Stimulated activated CD8-positive, alpha-beta memory T cell treated with anti-CD3 and anti-CD28 coated beads, Interleukin-7, amount 100 ng/mL, for 48 hours (primary cell): Measurements from ENCODE around the gene IGF1R.
"Not testable (repeated sequence)": the region's sequence is repeated elsewhere in the genome, so short reads cannot be mapped to it uniquely, and the experiment has no call there.

ENCODE experiments used
- DNase-seq, 2 donors: peaks; one replicate each; pipeline ENCODE4 v3.0.0-alpha.2; 2020; ENCODE audit warnings: low read depth in 1 of 2; ENCODE audit errors: extremely low read depth in 1 of 2

The IGF1R gene

DNA sequence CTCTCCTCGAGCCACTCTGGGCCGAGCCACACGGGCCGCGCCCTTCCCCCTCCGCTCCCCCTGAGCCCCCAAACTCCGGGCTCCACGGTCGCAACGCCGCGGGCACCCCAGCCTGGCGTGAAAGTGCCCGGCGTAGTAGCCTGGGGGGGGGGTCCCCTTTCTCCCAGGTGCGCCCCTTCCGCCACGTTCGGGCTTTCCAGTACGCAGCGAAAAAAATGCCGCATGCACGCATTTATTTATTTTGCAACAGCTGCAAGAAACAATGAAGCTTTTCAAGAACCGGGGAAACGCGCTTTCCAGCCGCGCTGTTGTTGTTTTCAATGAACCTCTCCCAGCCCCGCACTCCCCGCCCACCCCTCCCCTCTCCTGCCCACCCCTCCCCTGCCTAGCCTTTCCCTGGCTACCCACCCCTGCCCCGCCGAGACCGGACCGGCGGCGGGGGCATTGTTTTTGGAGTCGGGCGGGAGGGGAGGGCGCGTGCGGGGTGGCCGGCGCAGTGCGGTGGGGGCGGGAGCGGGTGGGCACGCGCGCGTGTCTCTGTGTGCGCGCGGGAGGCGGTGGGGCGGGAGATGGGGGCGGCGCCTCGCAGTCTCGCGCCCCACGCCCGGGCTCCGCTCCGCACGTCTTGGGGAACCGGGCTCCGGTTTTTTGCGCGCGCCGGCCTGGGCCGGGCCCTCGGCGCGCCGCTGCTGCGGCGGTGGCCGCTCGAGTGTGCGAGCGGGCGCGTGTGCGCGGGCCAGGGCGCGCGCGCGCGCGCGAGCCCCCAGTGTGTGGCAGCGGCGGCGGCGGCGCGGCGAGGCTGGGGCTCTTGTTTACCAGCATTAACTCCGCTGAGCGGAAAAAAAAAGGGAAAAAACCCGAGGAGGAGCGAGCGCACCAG, at the start of gene IGF1R:
IGF1R (plus strand) TSS at position 766 of the 880 bp plus-strand sequence. CDS start 1,043 bp downstream, outside the sequence.
- peak in 1 of 2 donors; percentile 68 for DNase-seq

DNA sequence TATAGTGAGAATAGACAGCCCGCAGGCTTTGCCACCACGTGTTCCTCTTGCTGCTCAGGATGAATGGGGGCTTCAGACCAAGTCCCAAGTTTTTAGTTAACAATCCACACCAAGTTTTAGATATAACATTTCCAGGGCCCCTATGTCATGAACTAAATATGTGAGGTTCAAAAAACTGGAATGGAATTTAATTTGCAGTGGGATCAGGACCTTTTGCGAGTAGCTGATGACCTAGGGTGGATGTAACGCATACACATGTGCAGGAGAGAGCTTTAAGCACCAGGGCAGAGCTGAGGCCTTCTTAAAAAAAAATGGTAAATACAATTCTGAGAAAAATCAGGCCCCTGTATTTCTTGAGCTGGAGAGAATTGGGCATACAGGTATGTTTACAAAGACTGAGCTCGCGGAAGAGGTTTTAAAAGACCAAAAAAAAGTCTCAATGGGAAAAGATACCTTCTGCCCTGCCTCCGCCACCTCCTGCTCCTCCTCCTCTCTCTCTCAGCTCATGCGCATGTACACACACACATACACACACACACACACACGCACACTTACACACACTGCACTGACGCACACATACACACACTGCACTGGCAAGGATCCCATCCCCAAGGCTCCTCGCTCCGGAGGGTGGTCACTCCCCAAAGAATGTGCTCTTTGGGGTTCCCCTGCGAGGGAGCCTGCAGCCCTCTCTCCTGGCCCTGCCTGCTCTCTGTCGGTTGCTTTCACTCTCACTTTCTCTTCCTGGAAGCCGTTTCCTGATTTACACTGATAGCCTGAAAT, 48.2 kb upstream of the IGF1R start:
- peak in 1 of 2 donors; percentile 1 for DNase-seq

DNA sequence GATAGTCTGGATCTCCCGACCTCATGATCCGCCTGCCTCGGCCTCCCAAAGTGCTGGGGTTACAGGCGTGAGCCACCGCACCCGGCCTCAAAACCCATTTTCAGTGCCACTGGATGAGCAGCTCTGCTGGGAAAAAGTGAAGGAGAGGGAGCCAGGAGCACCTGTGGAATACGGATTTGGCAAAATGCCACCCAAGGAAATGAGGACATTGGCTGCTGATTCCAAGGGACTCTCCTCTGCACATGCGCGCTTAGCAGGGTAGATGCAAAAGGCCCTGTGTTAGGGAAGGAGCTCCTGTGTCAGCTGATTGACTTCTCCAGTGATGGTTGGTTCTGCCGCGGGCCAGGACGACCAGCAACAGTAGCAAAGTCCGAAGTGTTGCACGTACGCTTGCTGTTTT, 43.4 kb upstream of the IGF1R start:
- no peak for DNase-seq

DNA sequence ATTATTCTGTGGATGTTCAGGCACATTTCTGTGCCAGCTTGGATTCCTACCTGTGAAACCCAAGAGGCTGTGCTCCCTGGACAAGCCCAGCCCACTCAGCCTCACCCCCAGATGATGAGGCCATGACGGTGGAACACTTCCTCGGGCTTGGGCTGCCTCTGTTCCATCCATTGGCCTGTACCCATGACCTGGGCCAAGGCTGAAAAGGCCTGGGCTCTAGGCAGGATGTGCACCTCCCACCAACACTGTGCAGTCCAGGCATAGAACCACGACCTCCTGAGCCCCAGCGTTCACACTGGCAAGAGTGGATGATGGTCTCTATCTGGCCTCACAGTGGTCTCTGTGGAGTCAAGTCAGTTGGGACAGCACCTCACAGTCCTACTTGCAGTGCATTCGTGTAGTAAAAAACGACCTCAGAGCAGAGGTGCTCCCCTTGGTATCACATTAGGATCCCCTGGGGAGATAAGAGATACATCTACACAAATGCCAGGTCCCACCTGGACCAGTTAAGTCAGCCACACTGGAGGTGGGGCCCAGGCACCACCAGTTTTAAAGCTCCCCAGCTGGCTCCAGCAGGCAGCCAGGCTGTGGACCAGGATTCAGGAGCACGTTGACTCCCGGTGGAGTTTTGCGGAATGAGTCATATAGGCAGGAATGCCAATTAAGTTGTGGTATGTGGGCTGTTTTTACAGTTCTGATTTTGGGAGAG, 39.0 kb upstream of the IGF1R start:
- DNase-seq, result no peak

DNA sequence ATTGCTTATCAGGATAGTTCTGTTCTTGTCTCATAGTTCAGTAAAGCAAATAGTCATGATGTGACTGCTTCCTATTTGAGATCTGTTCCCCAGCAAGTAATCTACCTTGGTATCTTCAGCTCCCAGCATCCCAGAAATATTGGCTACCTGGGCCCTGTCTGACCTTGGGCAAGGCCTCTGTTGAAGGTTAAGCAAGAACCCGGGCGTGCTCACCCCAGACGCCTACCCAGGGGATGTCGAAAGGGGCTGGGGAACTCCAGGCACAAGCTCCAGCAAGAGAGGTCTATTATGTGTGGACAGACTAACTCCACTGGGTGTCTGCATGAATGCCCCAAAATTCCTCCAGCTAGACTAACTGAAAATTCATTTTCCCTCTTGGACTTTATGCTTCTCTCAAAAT, 37.3 kb upstream of the IGF1R start:
- DNase-seq, result no peak

DNA sequence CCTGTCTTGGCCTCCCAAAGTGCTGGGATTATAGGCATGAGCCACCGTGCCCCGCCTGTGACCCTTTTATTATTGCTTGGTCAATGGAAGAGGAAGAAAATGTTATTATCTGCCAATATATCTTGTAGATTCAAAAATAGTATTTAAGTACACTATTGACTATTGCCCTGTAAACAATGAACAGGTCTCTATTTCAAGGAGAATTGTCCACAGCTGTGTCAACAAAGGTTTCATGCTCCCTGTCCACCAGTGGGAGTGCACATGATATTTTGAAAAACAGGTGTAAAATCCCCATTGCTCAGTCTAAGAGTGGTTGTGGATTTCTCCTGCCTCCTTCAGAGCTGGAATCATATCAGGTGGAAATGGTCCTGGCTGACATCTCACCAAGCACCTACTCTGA, 36.5 kb upstream of the IGF1R start:
- no peak for DNase-seq

DNA sequence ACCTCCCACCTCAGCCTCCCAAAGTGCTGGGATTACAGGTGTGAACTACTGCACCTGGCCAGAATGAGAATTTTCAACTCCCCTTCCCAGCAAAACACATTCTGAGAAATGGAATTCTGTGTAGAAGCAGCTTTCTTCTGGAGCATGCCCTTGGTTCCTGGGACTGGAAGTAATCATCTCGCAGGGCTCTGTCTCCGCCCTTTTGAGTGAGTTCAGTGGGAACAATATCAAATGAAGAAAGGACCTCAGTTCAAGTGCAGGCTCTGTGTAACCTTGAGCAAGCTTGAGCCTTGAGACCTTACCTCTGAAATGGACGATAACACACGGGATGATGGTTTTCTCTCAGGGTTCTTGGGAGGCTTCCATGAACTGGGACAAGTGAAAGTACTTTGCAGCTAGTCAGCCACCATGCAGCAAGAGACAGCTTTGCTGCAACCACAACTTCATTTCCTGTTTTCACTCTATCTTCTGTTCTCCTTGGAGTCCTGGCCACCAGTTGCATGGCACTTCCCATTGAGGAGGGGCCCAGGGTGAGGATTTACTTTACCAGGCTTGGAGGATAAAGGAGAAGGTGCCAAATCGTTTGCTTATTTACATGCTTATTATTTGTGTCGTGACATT, 35.7 kb upstream of the IGF1R start:
- no peak for DNase-seq

DNA sequence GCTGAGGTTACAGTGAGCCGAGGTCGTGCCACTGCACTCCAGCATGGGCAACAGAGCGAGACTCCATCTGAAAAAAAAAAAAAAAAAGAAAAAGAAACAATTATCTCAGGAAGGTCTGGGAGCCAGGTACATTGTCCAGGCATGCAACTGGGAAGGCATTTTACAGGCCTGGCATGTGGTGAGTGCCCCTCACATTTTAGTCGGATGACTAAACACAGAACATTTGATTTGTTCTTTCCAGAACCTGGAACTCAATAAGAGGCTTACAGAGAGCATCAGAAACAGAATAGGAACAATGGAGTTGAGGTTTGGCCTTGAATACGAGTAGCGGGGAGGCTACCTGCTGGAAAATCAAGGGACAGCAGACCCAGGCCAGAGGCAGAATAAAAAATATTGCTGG, 33.7 kb upstream of the IGF1R start:
- DNase-seq, result no peak

DNA sequence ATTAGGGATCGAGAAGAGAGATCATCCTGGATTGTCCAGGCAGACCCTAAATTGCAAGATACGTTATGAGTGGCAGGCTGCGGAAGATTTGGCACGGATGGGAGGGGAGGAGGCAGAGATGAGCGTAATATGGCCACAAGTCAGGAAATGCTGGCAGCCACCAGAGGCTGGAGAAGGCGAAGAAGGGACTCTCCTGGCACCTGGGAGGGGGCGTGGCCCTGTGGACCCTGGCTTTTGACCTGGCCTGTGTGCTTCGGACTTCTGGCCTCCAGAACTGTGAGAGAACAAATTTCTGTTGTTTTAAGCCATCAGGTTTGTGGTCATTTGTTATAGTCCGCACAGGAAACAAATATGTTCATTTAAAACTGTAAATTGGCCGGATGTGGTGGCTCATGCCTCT, 31.9 kb upstream of the IGF1R start:
- DNase-seq, result no peak

DNA sequence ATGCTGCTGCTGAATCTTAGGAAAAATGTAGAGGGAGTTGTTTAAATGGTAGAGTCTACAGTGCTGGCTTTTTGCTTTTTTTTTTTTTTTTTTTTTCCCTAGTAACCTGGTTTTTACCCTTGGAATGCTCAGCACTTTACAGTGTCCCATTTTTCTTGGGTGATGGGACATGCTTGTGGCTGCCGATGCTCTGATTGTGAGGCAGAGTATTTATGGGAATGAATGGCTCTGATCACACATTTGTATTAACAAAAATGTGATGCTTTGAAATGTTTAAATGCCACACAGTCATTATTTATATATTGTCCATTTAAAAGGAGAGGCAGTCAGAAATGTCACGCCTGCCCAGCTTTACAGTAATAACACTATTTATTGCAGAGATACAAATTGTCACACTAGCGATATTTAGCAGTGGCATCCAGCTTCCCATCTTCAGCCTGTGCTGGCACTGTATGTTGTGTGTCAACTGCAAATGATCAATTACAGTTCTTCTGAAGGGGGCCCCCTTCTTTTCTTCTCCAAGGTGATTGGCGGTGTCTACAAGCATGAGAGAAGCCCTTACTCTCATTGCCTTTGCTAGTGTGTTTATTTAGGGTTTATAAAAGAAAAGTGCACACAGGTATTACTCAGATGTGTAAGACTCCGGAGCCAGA, 30.9 kb upstream of the IGF1R start:
- no peak for DNase-seq

DNA sequence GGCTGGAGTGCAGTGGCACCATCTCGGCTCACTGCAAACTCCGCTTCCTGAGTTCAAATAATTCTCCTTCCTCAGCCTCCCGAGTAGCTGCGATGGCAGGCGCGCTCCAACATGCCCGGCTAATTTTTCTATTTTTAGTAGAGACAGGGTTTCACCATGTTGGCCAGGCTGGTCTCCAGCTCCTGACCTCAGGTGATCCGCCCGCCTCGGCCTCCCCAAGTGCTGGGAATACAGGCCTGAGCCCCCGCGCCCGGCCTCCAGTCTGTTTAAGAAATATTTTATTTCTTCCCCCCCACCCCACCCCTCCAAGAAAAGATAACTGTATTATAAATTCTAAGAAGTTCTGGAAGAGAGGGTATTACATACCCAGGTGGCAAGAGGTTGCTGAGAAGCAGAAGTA, 29.8 kb upstream of the IGF1R start:
- not testable (repeated sequence) for DNase-seq

DNA sequence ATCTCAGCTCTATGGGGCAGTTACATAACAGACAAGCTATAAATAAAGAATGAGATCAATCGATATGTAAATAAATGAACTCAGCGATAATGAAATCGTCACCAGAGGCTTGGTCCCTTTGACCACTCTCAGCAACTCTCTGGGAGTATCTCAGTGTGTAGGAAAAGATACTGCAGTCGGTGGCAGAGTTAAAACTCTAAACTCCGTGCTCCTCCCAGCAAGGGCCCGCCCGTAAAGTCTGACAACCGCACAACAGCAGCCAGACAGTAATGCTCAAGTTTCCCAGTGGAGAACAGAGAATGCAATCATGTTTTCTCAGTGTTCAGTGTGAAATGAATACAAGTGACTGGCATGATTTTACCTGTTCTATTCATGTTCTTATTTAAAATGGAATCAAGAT, 28.3 kb upstream of the IGF1R start:
- no peak for DNase-seq

DNA sequence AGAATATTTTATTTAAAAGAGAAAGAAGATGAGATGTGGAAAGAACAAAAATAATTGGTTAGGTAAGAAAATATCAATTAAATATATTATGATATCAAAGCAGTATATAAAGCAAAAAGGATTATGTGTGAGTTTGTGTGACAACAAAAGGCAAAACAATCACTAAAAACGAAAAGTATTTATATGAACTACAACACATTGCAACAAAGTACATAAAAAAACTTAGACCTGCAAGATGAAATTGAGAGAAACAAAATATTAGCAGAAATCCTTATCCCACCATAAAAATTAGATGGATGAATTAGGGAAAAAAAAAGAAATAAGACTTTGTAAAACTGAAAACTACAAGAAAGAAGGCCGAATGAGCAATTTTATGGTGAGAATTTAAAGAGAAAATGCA, 27.3 kb upstream of the IGF1R start:
- DNase-seq, result no peak

DNA sequence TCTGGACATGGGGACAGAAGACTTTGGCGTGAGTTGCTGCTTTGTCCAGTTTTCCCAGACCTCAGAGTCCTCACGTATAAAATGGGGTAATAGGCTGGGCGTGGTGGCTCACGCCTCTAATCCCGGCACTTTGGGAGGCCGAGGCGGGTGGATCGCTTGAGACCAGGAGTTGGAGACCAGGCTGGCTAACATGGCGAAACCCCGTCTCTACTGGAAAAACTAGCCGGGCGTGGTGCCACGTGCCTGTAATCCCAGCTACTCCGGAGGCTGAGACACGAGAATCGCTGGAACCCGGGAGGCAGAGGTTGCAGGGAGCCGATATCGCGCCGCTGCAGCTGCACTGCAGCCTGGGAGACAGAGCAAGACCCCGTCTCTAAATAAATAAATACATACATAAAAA, 22.7 kb upstream of the IGF1R start:
- no peak for DNase-seq

DNA sequence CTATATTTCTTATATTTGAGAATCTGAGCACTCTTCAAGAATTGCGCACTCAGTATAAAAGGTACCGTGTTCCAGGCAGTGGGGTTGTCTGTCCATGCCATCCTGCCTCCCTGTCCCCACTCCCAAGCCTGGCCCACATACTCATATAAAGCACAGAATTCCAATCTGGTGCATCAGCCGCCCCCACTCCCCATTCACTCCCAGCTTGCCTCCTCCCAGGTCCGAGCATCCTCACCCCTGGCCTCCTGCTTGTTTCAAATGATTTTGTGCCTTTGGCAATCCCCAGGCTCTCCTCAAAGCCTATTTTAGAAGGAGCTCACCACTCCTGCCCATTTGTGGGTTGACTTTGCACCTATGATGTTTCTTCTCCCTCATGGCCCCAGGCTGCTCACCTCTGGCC, 22.2 kb upstream of the IGF1R start:
- DNase-seq, result no peak

DNA sequence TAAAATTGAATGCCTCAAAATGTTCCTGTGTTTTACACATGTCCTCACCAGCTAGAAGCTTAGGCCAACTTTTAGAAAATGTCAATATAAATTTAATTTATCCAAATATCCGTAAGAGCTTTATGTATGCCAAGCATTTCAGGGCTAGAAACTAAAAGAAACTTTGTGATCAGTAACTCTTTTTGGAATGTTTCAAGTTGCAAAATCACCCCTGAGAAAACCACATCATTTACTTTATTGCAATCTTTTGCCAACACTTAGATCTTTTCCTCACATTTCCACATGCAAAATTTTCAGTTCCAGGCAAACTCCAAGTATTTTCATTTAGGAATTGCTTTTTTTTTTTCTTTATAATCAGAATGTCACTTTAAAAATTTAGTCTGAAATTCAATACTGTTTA, 20.1 kb upstream of the IGF1R start:
- no peak for DNase-seq

DNA sequence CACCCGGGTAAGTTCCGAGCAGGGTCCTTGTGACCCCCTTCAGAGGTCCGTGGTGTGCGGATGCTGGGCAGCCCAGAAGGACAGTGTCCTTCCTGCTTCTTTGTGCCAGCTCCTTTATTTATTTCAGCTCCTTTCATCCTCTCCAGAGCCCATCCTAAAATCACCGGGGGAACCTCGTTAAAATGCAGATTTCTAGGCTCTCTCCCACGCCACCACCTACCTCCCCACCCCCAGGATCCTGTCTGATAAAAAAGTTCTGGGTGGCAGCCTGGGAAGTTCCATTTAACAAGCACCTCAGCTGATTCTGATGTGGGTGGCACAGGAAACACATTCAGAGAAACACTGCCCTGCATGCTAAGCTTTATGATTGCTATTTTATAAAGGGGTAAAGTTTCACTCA, 12.5 kb upstream of the IGF1R start:
- DNase-seq, result no peak

DNA sequence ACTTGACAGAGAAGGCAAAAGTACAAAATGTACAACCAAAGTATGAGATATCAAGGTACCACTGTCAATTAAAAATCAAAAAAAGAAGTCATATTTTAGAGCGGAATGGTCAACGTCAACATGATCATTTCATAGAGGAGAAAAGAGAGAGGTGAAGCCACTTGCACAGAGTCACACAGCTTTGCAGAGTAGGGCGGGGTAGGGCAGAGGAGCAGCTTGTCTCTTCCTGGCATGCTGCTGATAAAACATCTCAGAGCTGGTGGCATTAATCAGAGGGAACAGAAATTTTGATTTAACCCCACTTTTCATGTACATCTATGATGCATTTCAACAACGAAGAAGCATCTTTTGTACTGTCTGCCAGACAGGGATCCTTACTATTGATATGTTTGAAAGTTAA, 5.2 kb upstream of the IGF1R start:
- no peak for DNase-seq

DNA sequence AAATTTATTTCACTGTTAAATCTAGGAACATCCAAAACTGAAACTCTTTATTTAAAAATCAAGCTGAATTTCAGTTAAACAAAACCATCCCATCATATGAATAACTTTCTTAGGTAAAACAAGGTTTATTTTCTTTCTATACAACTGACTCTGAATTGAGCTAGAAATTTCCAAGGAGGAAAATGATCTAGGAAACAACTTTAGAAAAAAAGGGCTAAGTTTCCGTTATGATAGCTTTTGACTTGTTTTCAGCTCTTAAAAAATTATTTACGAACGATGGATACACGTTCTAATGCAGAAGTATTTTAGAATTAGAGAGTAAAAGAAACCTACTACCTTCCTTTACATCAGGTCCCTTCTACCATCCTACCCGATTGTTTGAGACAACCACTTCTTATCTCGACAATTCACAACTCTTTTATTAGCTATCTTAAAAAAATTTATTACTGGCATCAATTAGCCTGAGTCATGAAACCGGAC, 1.8 kb upstream of the IGF1R start:
- DNase-seq, result no peak

DNA sequence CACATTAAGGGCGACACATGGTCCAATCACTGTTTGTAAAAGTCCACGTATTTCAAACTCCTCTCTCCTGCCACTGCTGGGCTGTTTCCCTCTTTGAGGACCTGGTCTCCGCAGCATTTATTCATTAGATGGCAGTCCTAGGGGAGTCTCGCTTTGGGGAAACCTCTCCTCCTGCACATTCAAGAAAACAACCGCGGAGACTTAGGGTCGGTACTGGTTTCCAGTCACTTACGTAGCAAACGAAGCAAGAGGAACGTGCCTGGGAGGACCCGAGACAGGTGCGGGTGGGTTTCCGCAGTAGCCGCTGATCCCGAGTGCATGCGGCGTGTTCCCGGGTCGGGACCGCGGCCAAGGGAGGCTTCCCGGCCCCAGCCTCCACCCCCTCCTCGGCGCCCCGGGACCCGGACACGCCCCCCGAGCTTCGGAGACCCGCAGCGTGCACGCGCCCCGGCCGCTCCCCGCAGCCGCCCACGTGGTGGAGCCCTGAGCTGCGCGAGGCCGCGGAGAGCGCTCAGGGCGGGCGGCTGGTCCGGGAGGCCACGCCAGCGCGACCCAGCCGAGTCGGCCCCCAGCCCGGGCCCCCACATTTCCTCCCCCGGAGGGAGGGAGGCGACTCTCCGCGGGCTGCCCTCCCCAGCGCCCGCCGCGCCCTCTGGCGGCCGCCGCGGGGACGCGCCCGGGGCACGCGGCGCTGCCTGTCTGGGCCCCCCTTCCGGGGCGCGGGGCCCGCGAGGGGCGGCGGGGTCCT, 1.1 kb upstream of the IGF1R start:
- no peak for DNase-seq
